GM12865 (cell line): ENCODE measurements around the gene LTO1.

Experiments used
- DNase-seq: peaks from one replicate; pipeline ENCODE4 v3.0.0; 2010; ENCODE audit warnings: low read depth
- H3K4me3 ChIP-seq: 2 replicates; pipeline ENCODE4 v1.5.1; 2011; ENCODE audit warnings: mild to moderate bottlenecking, low read depth, low read length, control low read depth
- TF ChIP-seq, protein P1 (sequence below): IDR thresholded peaks from 2 replicates; pipeline ENCODE4 v1.5.1; 2011; ENCODE audit warnings: low read length, control low read depth, low read depth, inconsistent platforms; ENCODE audit not compliant: insufficient read depth; ENCODE audit errors: missing control alignments

The LTO1 gene

DNA sequence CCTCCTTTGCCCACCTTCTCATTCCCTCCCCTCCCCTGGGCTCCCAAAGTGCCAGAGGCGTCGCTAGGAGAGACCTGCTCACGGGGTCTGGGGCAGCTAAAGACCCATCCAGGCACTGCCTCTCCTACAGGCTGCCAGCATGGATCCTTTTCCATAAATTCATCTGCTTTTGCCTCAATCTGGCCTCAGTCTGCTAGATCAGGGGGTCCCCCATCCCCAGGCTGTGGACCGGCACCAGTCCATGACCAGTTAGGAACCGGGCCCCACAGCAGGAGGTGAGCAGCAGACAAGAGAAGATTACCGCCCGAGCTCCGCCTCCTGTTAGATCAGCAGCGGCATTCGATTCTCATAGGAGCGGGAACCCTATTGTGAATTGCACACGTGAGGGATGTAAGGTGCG, 12.3 kb downstream of the LTO1 start:
- no peak overlapping the region for H3K4me3 ChIP-seq
- no peak for DNase-seq
- TF ChIP-seq, protein P1, sequence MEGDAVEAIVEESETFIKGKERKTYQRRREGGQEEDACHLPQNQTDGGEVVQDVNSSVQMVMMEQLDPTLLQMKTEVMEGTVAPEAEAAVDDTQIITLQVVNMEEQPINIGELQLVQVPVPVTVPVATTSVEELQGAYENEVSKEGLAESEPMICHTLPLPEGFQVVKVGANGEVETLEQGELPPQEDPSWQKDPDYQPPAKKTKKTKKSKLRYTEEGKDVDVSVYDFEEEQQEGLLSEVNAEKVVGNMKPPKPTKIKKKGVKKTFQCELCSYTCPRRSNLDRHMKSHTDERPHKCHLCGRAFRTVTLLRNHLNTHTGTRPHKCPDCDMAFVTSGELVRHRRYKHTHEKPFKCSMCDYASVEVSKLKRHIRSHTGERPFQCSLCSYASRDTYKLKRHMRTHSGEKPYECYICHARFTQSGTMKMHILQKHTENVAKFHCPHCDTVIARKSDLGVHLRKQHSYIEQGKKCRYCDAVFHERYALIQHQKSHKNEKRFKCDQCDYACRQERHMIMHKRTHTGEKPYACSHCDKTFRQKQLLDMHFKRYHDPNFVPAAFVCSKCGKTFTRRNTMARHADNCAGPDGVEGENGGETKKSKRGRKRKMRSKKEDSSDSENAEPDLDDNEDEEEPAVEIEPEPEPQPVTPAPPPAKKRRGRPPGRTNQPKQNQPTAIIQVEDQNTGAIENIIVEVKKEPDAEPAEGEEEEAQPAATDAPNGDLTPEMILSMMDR = no peak

DNA sequence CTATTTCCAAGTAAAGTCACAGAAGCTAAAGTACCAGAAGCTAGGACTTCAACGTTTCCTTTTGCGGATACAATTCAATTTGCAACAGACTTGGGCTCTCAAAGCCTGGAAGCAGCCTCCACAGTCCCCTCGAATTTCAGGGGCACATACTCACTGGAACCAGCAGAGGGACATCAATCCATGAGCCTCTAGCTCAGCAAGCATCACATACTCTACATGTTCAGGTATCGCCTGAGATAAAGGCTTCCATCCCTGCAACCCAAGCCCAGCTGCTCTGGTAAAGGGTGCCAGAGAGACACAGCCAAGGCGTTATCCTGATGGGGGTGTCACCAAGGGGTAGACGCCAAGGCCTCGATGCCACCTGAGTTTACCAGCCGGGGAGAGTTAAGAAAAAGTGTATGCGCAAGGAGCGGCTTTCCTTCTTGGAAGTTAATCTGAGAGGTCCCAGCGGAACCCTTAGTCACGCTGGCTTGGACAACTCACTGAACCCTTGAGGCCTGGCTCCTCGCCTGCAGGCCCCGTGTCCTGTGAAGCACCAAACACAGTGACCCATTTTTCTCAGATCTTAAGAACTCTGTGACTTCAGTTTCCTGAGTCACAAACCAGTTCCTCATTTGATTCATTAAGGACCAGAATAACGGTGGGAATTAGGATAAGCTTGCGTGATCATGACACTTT, 13.0 kb downstream of the LTO1 start:
- H3K4me3 ChIP-seq = no peak overlapping the region
- TF ChIP-seq, protein P1 = no peak
- DNase-seq = no peak

DNA sequence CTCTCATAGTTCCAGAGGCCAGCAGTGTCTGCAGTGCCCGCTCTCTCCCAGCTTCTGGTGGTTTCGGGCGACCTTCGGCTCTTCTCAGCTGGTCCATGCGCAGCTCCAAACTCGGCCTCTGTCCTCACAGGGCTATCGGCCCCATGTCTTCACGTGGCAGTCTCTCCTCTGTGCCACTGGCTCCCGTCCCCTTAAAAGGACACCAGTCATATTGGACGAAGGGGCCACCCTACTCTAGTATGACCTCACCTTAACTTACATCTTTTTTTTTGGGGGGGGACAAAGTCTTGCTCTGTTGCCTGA, 13.8 kb downstream of the LTO1 start:
- TF ChIP-seq, protein P1 = no peak
- H3K4me3 ChIP-seq = no peak overlapping the region
- DNase-seq = no peak

DNA sequence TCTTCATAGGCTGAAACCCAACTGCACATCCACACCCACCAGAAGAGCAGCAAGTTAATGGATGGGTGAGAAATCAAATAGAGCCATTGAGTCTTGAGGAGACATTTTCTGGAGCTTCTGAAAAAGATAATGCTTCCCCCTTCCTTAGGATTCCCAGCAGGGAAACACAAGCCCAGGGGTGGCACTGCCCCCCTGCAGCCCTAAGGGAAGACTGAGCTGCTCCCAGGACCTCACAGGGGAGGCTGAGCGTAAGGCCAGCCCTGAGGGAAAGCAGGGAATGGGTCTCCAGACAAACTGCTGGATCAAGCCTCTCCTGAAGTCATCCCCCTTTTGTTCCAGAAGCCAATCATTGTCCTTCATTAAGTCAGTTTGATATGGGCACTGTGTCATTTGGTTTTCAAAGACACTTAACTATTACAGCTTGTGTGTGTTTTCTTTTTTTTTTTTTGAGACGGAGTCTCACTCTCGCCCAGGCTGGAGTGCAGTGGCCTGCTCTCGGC, 15.1 kb downstream of the LTO1 start:
- no peak for DNase-seq
- H3K4me3 ChIP-seq = no peak overlapping the region
- TF ChIP-seq, protein P1 = no peak

DNA sequence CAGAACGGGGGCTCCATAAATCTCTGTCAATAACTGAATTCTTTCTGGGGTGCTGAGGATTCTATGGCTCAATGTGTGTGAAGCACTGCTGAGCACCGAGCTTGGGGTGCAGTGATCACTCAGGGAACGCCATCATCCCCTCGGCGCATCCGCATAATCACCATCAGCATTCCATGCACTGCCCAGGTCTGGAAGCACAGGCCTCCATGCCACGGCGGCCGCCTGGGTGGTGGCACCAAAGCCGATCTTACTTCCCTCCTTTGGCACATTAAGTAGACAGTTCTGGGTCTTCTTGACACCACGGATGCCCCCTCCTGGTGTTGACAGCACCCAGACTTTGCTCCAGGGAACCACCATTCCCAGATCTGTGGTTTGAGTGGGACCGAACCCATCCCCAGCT, 15.6 kb downstream of the LTO1 start:
- no peak overlapping the region for H3K4me3 ChIP-seq
- TF ChIP-seq, protein P1 = no peak
- no peak for DNase-seq

DNA sequence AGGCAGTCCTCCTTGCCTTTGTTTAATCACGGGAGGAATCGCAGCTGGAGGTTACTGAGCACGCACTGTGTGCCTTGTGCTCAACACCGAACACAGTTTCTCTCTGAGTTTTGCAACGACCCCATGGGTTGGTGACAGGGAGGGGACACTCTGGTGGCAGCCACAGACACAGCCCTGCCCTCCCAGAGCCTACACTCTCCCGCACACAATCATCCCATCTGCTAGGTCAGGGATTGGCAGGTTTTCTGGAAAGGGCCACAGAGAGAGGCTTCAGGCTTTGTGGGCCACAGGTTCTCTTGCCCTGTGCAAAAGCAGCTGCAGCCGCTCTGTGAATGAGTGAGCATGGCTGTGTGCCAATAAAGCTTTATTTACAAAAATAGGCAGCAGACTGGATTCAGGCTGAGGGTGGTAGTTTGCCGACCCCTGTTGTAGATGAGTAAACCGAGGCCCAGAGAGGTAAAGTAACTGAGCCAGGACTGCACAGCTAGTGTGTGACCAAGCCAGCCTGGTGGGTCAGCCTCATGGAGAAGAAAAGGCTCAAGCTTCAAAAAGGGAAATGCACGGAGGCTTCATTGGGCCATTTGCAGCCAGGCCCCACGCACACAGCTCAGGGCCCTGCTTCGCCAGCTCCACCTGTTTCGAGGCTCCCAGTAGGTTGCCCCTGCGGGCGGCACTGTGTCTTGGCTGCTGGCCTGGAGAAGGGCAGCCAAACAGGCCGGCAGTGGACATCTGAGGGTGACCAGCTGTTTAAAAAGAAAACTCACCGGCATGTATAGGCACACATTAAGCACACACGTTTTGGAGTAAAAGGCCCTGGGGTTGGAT, 16.3 kb downstream of the LTO1 start:
- DNase-seq = no peak
- TF ChIP-seq, protein P1 = no peak
- no peak overlapping the region for H3K4me3 ChIP-seq
